Activated CD4-positive, alpha-beta T cell treated with anti-CD3 and anti-CD28 coated beads for 36 hours (primary cell): Measurements from ENCODE around the gene PHACTR1. TPM values are rescaled to one million over a fixed set of nuclear protein-coding genes. Genes with fewer than 3 reads are reported as not detected.

ENCODE experiments used
- ATAC-seq: fragments of 200-7000 bp; cut with Tn5 transposase; one replicate; pipeline ENCODE4 v1.10.0; 2021; ENCODE audit warnings: mild to moderate bottlenecking, moderate library complexity
- CTCF ChIA-PET: fragments of 350-600 bp; sonication (Branson Sonifier 250); formaldehyde crosslinking; loops from one replicate; lab custom pipeline; 2021; ENCODE audit warnings: antibody characterized with exemption; lab: Charles Lee
- POLR2A ChIA-PET: fragments of 350-600 bp; sonication (Branson Sonifier 250); formaldehyde crosslinking; loops from one replicate; lab custom pipeline; 2021; ENCODE audit warnings: antibody characterized with exemption, inconsistent platforms; lab: Charles Lee
- DNase-seq: peaks from one replicate; pipeline ENCODE4 v3.0.0-alpha.2; 2020
- H3K27ac Mint-ChIP-seq: one replicate; pipeline ENCODE4 v1.8.0; 2021; ENCODE audit warnings: mixed read lengths
- H3K27me3 Mint-ChIP-seq: one replicate; pipeline ENCODE4 v1.8.0; 2021; ENCODE audit warnings: mixed read lengths
- H3K36me3 Mint-ChIP-seq: one replicate; pipeline ENCODE4 v1.8.0; 2021; ENCODE audit warnings: low read depth, mixed read lengths
- H3K4me1 Mint-ChIP-seq: one replicate; pipeline ENCODE4 v1.8.0; 2021; ENCODE audit warnings: mixed read lengths
- H3K4me3 Mint-ChIP-seq: one replicate; pipeline ENCODE4 v1.8.0; 2021; ENCODE audit warnings: mild to moderate bottlenecking, moderate library complexity, mixed read lengths
- H3K9me3 Mint-ChIP-seq: one replicate; pipeline ENCODE4 v1.8.0; 2021; ENCODE audit warnings: low read depth, mixed read lengths
- intact Hi-C, 2 experiments: fragments of 100-400 bp; cut with DNase I in 1 of 2; cut with micrococcal nuclease in 1 of 2; formaldehyde crosslinking; loops; one replicate each; pipeline versions ENCODE4 v1.14.2 to v1.15.1; 2022 to 2024; cut with DNase I, micrococcal nuclease
- total RNA-seq, 2 experiments: library from RNA; stranded (reverse); gene quantifications; one replicate each; pipeline ENCODE4 v1.2.3, GENCODE V29; 2021

PHACTR1 gene
- total RNA-seq, 2 experiments from 2014 or later: 0.07 TPM; not detected in 1

DNA sequence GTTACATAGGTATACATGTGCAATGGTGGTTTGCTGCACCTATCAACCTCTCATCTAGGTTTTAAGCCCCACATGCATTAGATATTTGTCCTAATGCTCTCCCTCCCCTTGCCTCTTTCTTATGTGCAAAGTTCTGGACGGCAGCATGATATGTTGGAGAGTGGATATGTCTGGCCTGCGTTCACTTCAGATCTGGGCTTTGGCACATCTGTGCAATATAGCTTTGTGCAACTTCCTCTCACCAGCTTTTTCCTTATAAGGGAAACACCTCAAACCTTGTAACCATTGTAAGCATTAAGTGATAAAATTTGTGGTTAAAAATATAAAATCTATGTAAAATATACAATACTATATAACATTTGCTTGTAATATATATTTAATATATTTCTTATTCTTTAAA lies 288.0 kb downstream of the PHACTR1 start:
- ChIA-PET POLR2A (no interaction called here), CTCF (no interaction called here)
- DNase-seq (no peak), ATAC-seq (no peak)
- Mint-ChIP-seq H3K27ac (no peak overlapping the region), H3K4me1 (no peaks in the 10 kb centered on the region), H3K27me3 (peaks cover 5% of the 10 kb centered on the region), H3K36me3 (no peaks in the 10 kb centered on the region), H3K9me3 (no peaks in the 10 kb centered on the region), H3K4me3 (no peak overlapping the region)
- intact Hi-C loops: no loop called here

DNA sequence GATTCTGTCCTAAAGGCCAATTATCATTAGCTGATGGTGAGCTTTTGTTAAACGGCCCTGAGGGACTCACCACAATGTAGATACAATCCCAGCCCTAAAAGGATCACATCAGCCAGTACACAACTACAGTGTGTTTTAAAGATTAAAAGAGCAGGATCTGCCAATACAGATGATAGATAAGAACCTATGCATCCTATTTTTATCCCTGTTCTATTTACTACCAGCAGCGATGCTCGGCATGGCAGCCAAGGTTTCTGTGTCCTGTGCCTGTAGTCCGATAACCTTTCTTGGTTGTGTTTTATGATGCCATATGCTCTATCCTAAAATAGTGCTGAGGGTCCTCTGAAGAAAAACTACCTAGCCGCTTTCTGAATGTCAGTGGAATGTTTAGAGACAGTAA lies 289.4 kb downstream of the PHACTR1 start:
- ATAC-seq: no peak
- intact Hi-C loops: no loop called here
- Mint-ChIP-seq H3K27ac (no peak overlapping the region), H3K36me3 (no peaks in the 10 kb centered on the region), H3K27me3 (peaks cover 16% of the 10 kb centered on the region), H3K4me3 (no peak overlapping the region), H3K9me3 (no peaks in the 10 kb centered on the region), H3K4me1 (no peaks in the 10 kb centered on the region)
- CTCF ChIA-PET: no interaction called here
- POLR2A ChIA-PET: no interaction called here
- DNase-seq: no peak

DNA sequence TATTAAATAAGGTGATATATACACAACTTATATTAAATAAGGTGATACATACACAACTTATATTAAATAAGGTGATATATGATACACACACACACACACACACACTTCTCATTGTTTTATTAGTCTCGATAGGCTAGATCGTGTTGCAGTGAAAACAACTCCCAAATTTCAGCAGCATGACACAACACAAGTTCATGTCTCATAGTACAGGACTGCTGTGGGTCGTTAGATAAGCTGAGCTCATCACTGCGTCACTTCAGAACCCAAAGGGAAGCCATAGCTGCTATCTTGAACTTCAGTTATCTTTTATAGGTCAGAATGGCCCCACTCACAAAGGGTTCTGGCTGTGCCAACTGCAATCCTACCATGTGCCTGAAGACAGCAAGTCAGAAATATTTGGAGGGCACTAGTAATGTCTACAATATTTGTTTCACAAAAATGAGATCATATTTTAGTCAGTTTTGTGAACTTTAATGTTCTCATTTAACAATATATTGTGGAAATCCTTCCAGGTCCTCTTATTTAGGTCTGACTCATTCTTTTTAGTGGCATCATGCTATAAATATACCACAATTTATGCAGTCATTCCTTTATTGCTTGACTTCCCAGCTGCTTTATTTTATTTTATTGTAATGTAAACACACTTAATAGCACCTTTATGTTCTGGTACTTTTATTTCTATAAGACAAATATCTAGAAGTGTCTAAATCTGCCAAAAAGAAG lies 290.2 kb downstream of the PHACTR1 start:
- CTCF ChIA-PET: no interaction called here
- H3K27me3 Mint-ChIP-seq: peaks cover 19% of the 10 kb centered on the region
- no peak for DNase-seq
- POLR2A ChIA-PET: no interaction called here
- no peaks in the 10 kb centered on the region for H3K9me3 Mint-ChIP-seq
- no peak overlapping the region for H3K4me3 Mint-ChIP-seq
- intact Hi-C loops: no loop called here
- no peak overlapping the region for H3K27ac Mint-ChIP-seq
- no peaks in the 10 kb centered on the region for H3K4me1 Mint-ChIP-seq
- no peak for ATAC-seq
- H3K36me3 Mint-ChIP-seq: no peaks in the 10 kb centered on the region

DNA sequence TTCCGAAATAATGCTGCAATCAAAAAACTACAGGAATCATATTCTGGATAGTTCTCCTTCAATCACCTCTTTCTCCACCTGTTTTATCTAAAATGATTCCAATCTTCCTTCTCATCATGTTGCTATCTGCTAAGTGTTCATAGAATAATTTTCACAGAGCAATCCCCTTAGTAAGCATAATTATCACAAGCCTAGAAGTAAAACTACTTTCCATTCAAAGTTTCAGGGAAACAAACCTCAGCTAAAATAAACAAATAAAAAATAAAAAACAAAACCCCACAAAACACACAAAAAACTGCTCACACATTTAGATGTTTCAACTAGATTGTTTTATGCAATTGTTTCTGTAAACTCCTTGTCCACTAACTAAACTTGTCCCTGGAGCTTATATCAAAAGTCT lies 291.2 kb downstream of the PHACTR1 start:
- DNase-seq (no peak), ATAC-seq (no peak)
- intact Hi-C loops: no loop called here
- peaks cover 28% of the 10 kb centered on the region for H3K27me3 Mint-ChIP-seq
- CTCF ChIA-PET: no interaction called here
- POLR2A ChIA-PET: no interaction called here
- no peaks in the 10 kb centered on the region for H3K36me3 Mint-ChIP-seq
- H3K4me3 Mint-ChIP-seq: no peak overlapping the region
- no peaks in the 10 kb centered on the region for H3K4me1 Mint-ChIP-seq
- H3K27ac Mint-ChIP-seq: no peak overlapping the region
- no peaks in the 10 kb centered on the region for H3K9me3 Mint-ChIP-seq

DNA sequence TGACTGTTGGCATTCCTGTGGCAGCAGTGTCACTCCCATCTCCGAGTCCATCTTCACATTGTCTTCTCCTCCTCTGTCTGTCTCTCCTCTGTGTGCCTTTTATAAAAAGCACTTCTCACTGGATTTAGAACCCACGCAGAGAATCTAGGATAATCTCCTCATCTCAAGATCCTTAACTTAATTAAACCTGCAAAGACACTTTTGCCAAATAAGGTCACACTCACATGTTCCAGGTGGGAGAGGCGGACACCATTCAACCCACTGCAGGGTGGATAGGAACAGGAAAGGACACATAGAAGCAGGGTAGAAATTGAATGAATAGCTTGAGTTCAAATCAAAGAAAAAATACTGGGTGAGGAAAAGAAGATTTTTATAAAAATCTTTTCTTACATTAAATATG lies 292.5 kb downstream of the PHACTR1 start:
- H3K9me3 Mint-ChIP-seq: no peaks in the 10 kb centered on the region
- peaks cover 7% of the 10 kb centered on the region for H3K4me1 Mint-ChIP-seq
- H3K27me3 Mint-ChIP-seq: peaks cover 35% of the 10 kb centered on the region
- H3K4me3 Mint-ChIP-seq: no peak overlapping the region
- intact Hi-C loops: no loop called here
- no peak overlapping the region for H3K27ac Mint-ChIP-seq
- ChIA-PET POLR2A (no interaction called here), CTCF (no interaction called here)
- DNase-seq: no peak
- H3K36me3 Mint-ChIP-seq: no peaks in the 10 kb centered on the region
- no peak for ATAC-seq

GRCh38 chr6:13009461-13009860 lies 292.9 kb downstream of the PHACTR1 start:
- intact Hi-C loops: no loop called here

DNA sequence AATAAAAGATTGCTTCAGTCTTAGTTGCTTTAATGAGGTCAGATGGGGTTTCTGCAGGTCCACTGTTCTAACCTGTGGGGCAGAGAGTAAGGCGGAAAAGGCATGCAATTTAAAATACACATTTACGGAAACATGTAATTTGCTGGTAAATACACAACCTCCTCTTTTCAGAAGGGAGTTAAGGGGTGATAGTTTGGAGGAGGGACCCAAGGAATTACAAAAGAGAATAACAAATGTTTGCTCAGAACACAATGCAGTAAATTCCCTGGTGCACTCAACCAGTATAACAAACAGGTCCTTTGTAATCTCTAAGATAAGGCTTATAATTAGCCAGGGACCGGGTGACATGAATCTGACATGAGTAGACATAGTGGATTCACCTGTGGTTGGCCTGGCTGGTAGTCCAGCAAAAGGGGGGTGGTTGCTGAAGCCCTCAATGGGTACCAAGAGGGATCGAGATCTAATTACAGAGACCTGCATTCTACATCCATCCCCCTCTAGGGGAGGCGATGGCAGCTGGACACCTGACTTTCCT lies 295.1 kb downstream of the PHACTR1 start:
- ChIA-PET POLR2A (no interaction called here), CTCF (no interaction called here)
- H3K36me3 Mint-ChIP-seq: no peaks in the 10 kb centered on the region
- H3K27me3 Mint-ChIP-seq: peaks cover 48% of the 10 kb centered on the region
- H3K4me1 Mint-ChIP-seq: peaks cover 7% of the 10 kb centered on the region
- no peak overlapping the region for H3K4me3 Mint-ChIP-seq
- ATAC-seq: no peak
- no peak for DNase-seq
- intact Hi-C loops: no loop called here
- no peaks in the 10 kb centered on the region for H3K9me3 Mint-ChIP-seq
- no peak overlapping the region for H3K27ac Mint-ChIP-seq

More at GRCh38 chr6:13009461-13009860, 292.9 kb downstream of the PHACTR1 start:
- no peak for DNase-seq
- CTCF ChIA-PET: no interaction called here
- Mint-ChIP-seq H3K4me3 (no peak overlapping the region), H3K27me3 (peaks cover 37% of the 10 kb centered on the region), H3K9me3 (no peaks in the 10 kb centered on the region), H3K36me3 (no peaks in the 10 kb centered on the region), H3K27ac (no peak overlapping the region), H3K4me1 (peaks cover 7% of the 10 kb centered on the region)
- POLR2A ChIA-PET: no interaction called here
- ATAC-seq: no peak

DNA sequence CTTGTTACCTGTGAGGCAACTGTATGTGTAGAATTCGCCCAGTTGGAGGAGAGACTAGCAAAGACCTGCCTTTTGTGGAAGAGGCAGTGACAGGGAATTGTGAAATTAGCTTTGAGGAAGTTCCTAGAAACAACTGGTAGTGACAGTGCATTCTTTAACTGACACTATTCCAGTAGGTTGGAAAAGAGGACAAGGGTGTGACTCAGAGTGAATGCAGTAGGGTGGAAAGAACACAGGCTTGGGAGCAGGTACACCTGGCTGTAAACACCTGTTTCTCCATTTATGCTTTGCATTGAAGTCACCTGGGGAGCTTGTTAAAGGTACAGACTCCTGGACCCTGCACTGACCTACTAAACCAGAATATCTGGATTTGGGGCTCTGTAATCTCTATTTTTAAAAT lies 295.7 kb downstream of the PHACTR1 start:
- Mint-ChIP-seq H3K9me3 (no peaks in the 10 kb centered on the region), H3K4me1 (peaks cover 7% of the 10 kb centered on the region), H3K27me3 (peaks cover 48% of the 10 kb centered on the region), H3K4me3 (no peak overlapping the region), H3K27ac (no peak overlapping the region), H3K36me3 (no peaks in the 10 kb centered on the region)
- ChIA-PET POLR2A (no interaction called here), CTCF (no interaction called here)
- intact Hi-C loops: no loop called here
- DNase-seq: no peak
- ATAC-seq: no peak

GRCh38 chr6:13012977-13013680 lies 296.6 kb downstream of the PHACTR1 start:
- intact Hi-C loops: no loop called here
- ATAC-seq: peak; percentile 26
- Mint-ChIP-seq H3K4me3 (peak overlapping the region; percentile 64), H3K9me3 (no peaks in the 10 kb centered on the region), H3K27ac (no peak overlapping the region), H3K4me1 (peaks cover 7% of the 10 kb centered on the region), H3K36me3 (no peaks in the 10 kb centered on the region), H3K27me3 (peaks cover 48% of the 10 kb centered on the region)
- ChIA-PET POLR2A (no interaction called here), CTCF (interaction anchor here (0.6 to 0.7 kb wide), 2 partner anchors 1838 to 1919 kb away, joined by 3 read pairs; partner anchors contain the start of gene SMIM13)
- peak; percentile 29 for DNase-seq

DNA sequence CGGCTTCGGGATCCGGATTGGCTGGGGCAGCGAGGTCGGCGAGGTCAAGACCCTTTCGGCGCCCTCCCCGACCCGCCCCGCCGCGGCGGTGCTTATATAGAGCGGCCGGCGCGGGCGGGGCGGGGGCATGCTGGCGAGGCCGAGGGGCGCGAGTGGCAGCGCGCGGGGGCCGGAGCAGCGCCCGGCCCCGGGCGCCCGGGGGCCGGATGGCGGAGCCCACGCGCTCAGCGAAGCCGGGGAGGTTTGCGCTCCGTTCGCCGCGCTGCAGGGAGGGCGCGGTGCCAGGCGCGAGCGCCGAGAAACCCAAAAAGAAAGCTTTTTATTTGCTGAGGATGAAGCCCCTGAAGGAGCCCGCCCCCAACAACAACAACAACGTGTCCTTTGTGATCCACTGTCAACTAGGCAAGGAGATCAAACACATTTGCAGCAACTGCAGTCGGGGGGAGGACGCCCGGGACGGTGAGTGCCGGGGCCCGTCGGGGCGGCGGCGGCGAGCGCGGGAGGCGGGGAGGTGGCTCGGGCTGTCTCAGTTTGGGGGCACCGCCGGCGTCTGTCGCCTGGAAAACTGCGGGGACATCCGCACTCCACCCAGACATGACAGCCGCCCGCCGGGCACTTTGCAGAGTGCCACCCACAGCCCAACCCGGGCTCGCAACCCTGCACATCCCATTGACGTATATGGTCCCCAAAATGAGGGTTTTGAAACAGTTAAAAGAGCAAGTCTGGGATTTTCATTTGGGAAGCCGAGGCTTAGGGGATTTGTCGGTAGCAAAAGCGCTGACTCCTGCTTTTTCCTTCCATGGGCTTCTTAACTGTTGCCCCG lies 297.3 kb downstream of the PHACTR1 start:
- ATAC-seq (no peak), DNase-seq (peak; percentile 8)
- Mint-ChIP-seq H3K4me3 (peak overlapping the region; percentile 64), H3K4me1 (peaks cover 7% of the 10 kb centered on the region), H3K36me3 (no peaks in the 10 kb centered on the region), H3K27ac (no peak overlapping the region), H3K27me3 (peaks cover 46% of the 10 kb centered on the region), H3K9me3 (no peaks in the 10 kb centered on the region)
- ChIA-PET CTCF (no interaction called here), POLR2A (no interaction called here)
- intact Hi-C loops: no loop called here

- DNase-seq (no peak), ATAC-seq (no peak)
- Mint-ChIP-seq H3K27me3 (peaks cover 45% of the 10 kb centered on the region), H3K9me3 (no peaks in the 10 kb centered on the region), H3K4me3 (no peak overlapping the region), H3K36me3 (no peaks in the 10 kb centered on the region), H3K27ac (no peak overlapping the region), H3K4me1 (peaks cover 7% of the 10 kb centered on the region)
- ChIA-PET CTCF (interaction anchor here (0.7 kb wide), 1 partner anchor 63 kb away, joined by 3 read pairs; no protein-coding TSS in a partner anchor), POLR2A (no interaction called here)
- intact Hi-C loops: no loop called here
Observed at GRCh38 chr6:13014504-13015378, 298.2 kb downstream of the PHACTR1 start.
